ENCODE data around the gene C2CD2. TPM values are rescaled to one million over a fixed set of nuclear protein-coding genes. Genes with fewer than 3 reads are reported as not detected.

Gene C2CD2
- total RNA-seq, 4 donors from 2014 or later = 6.7 to 22.3 (median 17.3) TPM

GRCh38 chr21:41848958-41849580 lies 104.7 kb downstream of the C2CD2 start:
- TF ChIP-seq POLR2A (IDR thresholded peaks at IDR 0.05) (no peak), CTCF (IDR thresholded peaks at IDR 0.05) (no peak)
- Histone ChIP-seq H3K36me3 (peaks cover 0 to 20% (median 0%) of the 10 kb centered on the region in 3 donors), H3K9me3 (no peaks in the 10 kb centered on the region), H3K4me3 (no peak overlapping the region), H3K27me3 (no peaks in the 10 kb centered on the region), H3K4me1 (no peaks in the 10 kb centered on the region), H3K27ac (no peak overlapping the region)
- DNase-seq = no peak

GRCh38 chr21:41848533-41848932 lies 105.3 kb downstream of the C2CD2 start:
- TF ChIP-seq CTCF (IDR thresholded peaks at IDR 0.05) (no peak), POLR2A (IDR thresholded peaks at IDR 0.05) (no peak)

GRCh38 chr21:41847066-41847804 lies 106.6 kb downstream of the C2CD2 start:
- no peak for DNase-seq

More at GRCh38 chr21:41848533-41848932, 105.3 kb downstream of the C2CD2 start:
- DNase-seq = no peak
- H3K27me3 ChIP-seq = no peaks in the 10 kb centered on the region
- H3K4me1 ChIP-seq = no peaks in the 10 kb centered on the region
- no peak overlapping the region for H3K27ac ChIP-seq
- H3K9me3 ChIP-seq = no peaks in the 10 kb centered on the region
- no peak overlapping the region for H3K4me3 ChIP-seq
- H3K36me3 ChIP-seq = peaks cover 0 to 19% (median 0%) of the 10 kb centered on the region in 3 donors

GRCh38 chr21:41846536-41846935 lies 107.3 kb downstream of the C2CD2 start:
- H3K27me3 ChIP-seq = no peaks in the 10 kb centered on the region
- H3K27ac ChIP-seq = no peak overlapping the region
- H3K4me3 ChIP-seq = no peak overlapping the region
- no peaks in the 10 kb centered on the region for H3K4me1 ChIP-seq
- no peak for TF ChIP-seq POLR2A (IDR thresholded peaks at IDR 0.05)
- TF ChIP-seq CTCF (IDR thresholded peaks at IDR 0.05) = no peak
- no peak for DNase-seq
- peaks cover 0 to 6% (median 0%) of the 10 kb centered on the region in 3 donors for H3K36me3 ChIP-seq
- H3K9me3 ChIP-seq = no peaks in the 10 kb centered on the region

More at GRCh38 chr21:41847066-41847804, 106.6 kb downstream of the C2CD2 start:
- Histone ChIP-seq H3K36me3 (peaks cover 0 to 10% (median 0%) of the 10 kb centered on the region in 3 donors), H3K4me1 (no peaks in the 10 kb centered on the region), H3K9me3 (no peaks in the 10 kb centered on the region), H3K27me3 (no peaks in the 10 kb centered on the region), H3K27ac (no peak overlapping the region), H3K4me3 (no peak overlapping the region)
- TF ChIP-seq POLR2A (IDR thresholded peaks at IDR 0.05) (no peak), CTCF (IDR thresholded peaks at IDR 0.05) (no peak)

GRCh38 chr21:41846033-41846317 lies 107.8 kb downstream of the C2CD2 start:
- DNase-seq = no peak

More at GRCh38 chr21:41846033-41846317, 107.8 kb downstream of the C2CD2 start:
- Histone ChIP-seq H3K27me3 (no peaks in the 10 kb centered on the region), H3K4me1 (no peaks in the 10 kb centered on the region), H3K9me3 (no peaks in the 10 kb centered on the region), H3K36me3 (peaks cover 0 to under 1% (median 0%) of the 10 kb centered on the region in 3 donors), H3K4me3 (no peak overlapping the region), H3K27ac (no peak overlapping the region)
- TF ChIP-seq CTCF (IDR thresholded peaks at IDR 0.05) = no peak

All from Peyer's patch (tissue), 4 donors.